Kidney epithelial cell (primary cell): ENCODE measurements around the gene FSTL3. TPM values are rescaled to one million over a fixed set of nuclear protein-coding genes. Genes with fewer than 3 reads are reported as not detected.
A peak's percentile ranks its signal among the peaks of the same experiment; 100 is the strongest.

Source experiments
- DNase-seq: peaks from one replicate; pipeline ENCODE4 v3.0.0-alpha.2; 2010; ENCODE audit warnings: low read depth
- H3K27me3 ChIP-seq: 2 replicates; pipeline ENCODE4 v1.6.0; 2011; ENCODE audit warnings: low read length; ENCODE audit not compliant: control insufficient read depth, insufficient read depth
- H3K36me3 ChIP-seq: 2 replicates; pipeline ENCODE4 v1.5.1; 2011; ENCODE audit warnings: low read length; ENCODE audit not compliant: control insufficient read depth, insufficient read depth
- H3K4me3 ChIP-seq: 2 replicates; pipeline ENCODE4 v1.5.1; 2011; ENCODE audit warnings: low read depth, mild to moderate bottlenecking, control low read depth, low read length
- total RNA-seq: library from RNA; depleted of rRNA; stranded (reverse); fragments of >200 nt; gene quantifications from 2 replicates; pipeline ENCODE4 v1.2.3, GENCODE V29; 2015
- TF ChIP-seq, protein P1 (sequence below): IDR thresholded peaks from 2 replicates; pipeline ENCODE4 v1.5.1; 2011; ENCODE audit warnings: mild to moderate bottlenecking, moderate library complexity, low read length, control low read depth, inconsistent platforms; ENCODE audit not compliant: insufficient read depth, poor library complexity, severe bottlenecking

FSTL3 gene
- total RNA-seq, 1 donor from 2014 or later: 378 TPM

GRCh38 chr19:640161-640558 lies 36.0 kb upstream of the FSTL3 start:
- peaks cover 2% of the 10 kb centered on the region for H3K27me3 ChIP-seq
- peak overlapping the region; percentile 24 for H3K4me3 ChIP-seq
- TF ChIP-seq, protein P1, sequence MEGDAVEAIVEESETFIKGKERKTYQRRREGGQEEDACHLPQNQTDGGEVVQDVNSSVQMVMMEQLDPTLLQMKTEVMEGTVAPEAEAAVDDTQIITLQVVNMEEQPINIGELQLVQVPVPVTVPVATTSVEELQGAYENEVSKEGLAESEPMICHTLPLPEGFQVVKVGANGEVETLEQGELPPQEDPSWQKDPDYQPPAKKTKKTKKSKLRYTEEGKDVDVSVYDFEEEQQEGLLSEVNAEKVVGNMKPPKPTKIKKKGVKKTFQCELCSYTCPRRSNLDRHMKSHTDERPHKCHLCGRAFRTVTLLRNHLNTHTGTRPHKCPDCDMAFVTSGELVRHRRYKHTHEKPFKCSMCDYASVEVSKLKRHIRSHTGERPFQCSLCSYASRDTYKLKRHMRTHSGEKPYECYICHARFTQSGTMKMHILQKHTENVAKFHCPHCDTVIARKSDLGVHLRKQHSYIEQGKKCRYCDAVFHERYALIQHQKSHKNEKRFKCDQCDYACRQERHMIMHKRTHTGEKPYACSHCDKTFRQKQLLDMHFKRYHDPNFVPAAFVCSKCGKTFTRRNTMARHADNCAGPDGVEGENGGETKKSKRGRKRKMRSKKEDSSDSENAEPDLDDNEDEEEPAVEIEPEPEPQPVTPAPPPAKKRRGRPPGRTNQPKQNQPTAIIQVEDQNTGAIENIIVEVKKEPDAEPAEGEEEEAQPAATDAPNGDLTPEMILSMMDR: no peak
- no peak for DNase-seq
- no peaks in the 10 kb centered on the region for H3K36me3 ChIP-seq

DNA sequence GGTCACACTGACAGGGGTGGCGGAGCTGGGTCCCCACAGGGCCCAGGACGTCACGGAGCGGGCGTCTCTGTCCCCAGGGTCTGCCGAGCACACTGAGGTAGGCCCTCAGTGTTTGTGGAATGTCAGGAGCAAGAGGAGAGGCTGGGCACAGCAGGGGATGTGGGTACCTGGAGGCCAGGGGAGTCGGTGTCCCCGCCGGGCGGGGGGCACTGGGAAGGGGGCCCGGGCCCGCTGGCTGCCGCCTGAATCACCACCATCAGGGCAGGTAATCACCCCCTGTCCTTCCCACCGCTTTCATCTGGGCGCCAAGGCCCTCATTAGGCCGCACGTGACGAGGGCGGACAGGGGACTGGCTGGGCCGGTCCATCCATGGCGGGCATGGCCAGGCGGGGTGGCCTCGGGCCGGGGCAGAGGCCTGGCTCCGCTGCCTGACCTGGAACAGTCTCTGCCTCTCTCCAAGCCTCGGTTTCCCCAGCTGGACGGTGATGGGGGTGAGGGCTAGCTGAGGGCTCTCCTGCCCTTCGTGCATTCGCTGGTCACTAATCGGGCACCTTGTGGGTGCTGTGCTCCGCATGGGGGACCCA lies 35.5 kb upstream of the FSTL3 start:
- Histone ChIP-seq H3K27me3 (peaks cover 2% of the 10 kb centered on the region), H3K36me3 (no peaks in the 10 kb centered on the region), H3K4me3 (no peak overlapping the region)
- TF ChIP-seq, protein P1: no peak
- DNase-seq: no peak

DNA sequence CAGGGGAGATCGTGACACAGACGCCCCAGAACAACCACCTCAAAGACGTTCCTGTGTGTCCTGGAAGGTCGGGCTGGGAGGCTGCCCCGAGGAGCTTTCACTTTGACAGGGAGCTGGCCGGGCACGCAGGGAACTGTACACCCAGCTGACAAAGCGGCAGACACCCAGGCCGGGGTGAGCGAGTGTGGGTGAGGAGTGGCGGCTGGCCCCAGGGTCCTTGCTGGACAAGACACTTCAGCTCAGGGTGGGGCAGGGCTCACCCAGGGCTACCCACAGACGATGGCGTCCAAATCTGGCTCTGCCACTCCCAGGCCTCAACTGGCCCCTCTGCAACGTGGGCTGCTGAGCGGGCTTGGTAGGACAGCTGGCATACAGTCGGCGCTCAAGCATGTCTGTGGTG lies 34.5 kb upstream of the FSTL3 start:
- DNase-seq: no peak
- H3K36me3 ChIP-seq: no peaks in the 10 kb centered on the region
- TF ChIP-seq, protein P1: no peak
- no peak overlapping the region for H3K4me3 ChIP-seq
- peaks cover 2% of the 10 kb centered on the region for H3K27me3 ChIP-seq

GRCh38 chr19:642767-643727 lies 33.1 kb upstream of the FSTL3 start:
- H3K27me3 ChIP-seq: peaks cover 2% of the 10 kb centered on the region
- DNase-seq: no peak
- TF ChIP-seq, protein P1: no peak
- H3K4me3 ChIP-seq: no peak overlapping the region
- H3K36me3 ChIP-seq: no peaks in the 10 kb centered on the region

GRCh38 chr19:643736-644135 lies 32.5 kb upstream of the FSTL3 start:
- Histone ChIP-seq H3K27me3 (peaks cover 2% of the 10 kb centered on the region), H3K4me3 (no peak overlapping the region), H3K36me3 (no peaks in the 10 kb centered on the region)
- DNase-seq: no peak
- TF ChIP-seq, protein P1: no peak
